GM18870 (cell line): Measurements from ENCODE around the gene NIPAL3.
"Not testable (repeated sequence)": the region's sequence is repeated elsewhere in the genome, so short reads cannot be mapped to it uniquely, and the experiment has no call there.

Experiments
- ATAC-seq: cut with Tn5 transposase; IDR thresholded peaks from one replicate; pipeline ENCODE4 v1.9.1; 2021; ENCODE audit warnings: moderate library complexity; ENCODE audit not compliant: unreplicated experiment

Gene NIPAL3

DNA sequence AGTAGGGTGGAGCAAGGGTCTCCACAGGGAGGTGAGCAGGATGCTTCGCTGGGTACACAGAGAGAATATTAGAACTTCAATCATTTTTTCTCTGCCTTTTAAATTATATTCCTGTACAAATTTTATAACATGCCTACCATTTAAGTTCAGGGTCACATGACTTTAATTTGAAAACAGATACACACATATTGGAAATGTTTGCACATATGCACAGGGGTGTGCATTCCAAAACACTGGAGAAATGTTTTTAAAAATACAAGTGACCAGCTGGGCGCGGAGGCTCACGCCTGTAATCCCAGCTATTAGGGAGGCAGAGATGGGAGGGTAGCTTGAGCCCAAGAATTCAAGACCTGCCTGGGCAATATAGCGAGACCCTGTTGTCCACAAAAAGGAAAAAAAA lies 39.7 kb downstream of the NIPAL3 start:
- no peak for ATAC-seq

DNA sequence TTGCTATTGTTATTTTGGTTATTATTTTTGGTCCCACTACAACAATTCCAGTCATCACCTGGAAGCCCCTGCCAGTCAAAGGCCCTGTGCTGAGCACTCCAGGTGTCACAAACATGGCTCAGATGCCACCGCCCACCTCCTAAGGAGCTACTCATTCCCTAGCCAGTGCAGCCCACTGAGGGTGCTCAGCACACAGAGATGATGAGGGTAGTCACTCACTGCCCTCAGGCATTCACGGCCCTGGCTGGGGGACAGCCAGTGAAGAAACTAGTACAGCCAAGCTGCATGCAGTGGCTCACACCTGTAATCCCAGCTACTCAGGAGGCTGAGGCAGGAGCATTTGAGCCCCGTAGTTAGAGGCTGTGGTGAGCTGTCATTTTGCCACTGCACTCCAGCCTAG lies 42.3 kb downstream of the NIPAL3 start:
- no peak for ATAC-seq

DNA sequence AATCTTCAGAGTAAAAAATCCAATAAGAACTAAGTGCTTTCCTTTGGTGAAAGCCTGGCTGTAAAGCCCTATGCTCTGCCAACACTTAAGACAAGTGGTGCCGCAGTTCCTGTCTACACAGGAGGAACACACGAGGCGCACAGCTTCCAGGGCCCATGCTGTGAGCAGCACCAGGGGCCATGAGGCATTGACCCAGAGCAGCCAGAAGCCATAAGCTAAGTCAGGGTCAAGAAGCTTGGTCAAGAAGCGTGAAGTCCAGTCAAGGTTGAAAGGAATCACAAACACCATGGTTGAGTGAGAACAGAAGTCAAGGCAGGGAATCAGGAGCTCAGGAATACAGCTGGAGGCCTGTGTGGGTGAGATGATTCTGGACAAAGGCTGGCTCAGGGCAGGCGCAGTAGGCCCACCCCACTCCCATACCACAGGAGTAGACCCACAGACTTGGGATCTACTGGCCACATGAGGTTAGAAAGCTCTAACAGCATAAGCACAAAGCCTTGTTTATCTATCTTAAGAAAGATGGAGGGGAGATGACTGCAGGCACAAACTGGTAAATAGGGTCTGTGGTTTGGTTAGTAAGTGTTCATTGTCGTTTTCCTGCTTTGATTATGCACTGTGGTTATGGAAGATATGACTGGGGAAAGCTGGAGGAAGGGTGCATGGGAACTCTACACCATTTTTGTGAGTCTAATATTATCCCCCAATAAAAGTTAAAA lies 44.1 kb downstream of the NIPAL3 start:
- no peak for ATAC-seq

DNA sequence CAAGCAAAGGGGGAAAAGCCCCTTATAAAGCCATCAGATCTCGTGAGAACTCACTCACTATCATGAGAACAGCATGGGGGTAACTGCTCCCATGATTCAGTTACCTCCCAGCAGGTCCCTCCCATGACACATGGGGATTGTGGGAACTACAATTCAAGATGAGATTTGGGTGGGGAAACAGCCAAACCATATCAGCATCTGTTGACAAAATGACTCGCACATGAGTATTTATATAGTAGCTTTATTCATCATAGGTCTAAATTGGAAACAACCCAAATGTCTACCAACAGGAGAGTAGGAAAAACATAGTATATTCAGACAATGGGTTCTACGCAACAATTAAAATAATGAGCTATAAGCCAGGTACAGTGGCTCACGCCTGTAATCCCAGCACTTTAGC lies 46.5 kb downstream of the NIPAL3 start:
- not testable (repeated sequence) for ATAC-seq

DNA sequence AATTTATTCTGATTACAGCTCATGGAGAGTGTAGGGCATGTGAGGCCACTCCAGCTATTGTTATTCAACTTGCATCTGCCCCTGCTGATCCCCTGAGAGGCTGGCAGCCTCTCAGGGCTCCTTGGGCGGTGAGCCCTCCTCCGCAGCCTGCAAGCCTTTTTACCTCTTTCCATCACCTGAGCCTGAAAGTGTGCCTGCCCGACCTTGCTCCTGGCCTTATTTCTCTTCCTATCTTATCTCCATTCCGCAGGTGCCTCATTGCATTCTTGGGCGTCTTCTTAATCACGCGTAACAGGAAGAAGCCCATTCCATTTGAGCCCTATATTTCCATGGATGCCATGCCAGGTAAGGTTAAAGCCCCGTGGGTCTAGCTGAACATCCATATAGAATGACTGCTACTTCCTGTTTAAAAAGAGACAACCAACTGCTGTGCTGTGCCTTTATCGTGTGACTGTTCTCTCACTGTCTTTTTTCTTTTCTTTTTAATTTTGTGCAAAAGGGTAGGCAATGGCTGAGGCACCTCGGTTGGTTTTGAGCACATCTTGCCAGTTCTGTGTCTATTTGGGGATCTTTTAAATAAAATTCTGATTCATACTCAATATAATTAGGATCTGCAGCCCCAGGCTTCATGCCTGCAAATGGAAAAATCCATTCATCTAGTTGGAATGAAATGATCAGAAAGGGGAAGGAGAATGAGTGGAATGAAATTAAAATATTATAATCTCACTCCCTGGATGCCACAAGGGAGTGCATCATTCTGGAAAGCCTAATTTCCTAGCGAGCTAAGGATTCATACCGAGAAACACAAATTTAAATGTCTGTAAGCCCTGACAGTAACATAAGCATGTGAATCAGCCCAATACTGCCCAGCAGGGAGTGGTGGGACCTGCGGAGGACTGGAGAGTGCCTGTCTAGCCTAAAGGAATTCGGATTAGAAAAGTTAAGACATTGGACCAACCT lies 48.5 kb downstream of the NIPAL3 start:
- no peak for ATAC-seq

DNA sequence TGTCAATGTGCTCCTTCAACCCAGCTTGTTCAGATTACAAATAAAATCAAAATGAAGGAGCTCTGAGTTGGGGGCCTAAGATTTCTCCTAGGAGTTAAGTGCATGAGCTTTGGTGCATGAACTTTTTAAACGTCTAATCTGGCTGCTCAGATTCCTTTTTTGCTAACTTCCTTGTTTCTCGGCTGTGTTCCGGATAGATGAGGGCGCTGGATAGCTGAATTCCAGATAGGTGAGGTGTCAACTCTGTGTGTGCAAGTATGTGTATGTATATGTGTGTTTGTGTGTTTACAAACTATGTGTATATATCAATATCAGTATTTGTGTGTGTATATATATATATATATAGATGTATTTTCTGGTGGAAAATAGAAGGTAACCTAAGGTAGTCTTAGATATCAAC lies 49.5 kb downstream of the NIPAL3 start:
- no peak for ATAC-seq

DNA sequence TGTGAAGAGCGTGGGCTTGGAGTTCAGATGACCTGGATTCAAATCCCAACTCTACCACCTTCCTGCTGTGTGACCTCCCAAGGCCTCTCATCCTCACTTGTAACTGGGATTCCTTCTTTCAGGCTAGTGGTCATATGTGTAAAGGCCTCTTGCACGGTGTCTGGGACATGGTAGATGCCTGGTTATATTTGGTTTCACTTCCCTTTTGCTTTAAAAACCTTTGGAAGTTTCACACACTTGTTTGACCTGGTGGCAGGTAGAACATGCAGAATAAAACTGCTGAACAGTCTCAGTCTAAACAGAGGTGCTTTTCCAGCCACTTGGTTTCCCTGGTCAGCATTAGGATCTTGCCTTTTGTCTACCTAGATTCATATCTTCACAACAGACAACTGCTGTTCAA lies 50.0 kb downstream of the NIPAL3 start:
- no peak for ATAC-seq

DNA sequence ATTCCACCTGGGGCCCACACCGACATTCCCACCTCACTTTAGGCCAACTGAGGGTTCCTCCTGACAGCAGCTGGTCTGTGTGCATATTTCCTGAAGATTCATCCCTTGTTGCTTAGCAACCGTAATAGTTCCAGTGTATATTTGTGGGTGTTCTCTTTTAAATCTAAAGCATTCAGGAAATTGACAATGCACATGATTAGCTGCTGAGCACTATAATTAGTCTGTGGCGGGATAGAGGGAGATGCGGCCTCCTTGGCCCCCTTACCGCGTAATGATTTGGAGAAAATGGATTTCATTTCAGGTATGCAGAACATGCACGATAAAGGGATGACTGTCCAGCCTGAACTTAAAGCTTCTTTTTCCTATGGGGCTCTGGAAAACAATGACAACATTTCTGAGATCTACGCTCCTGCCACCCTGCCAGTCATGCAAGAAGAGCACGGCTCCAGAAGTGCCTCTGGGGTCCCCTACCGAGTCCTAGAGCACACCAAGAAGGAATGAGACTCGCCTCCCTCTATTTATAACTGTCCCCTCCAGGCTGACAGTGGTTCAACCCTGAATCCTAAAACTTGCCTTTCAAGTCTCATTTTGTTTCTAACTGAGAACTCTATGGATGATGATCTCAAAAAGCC lies 53.2 kb downstream of the NIPAL3 start:
- ATAC-seq: no peak

DNA sequence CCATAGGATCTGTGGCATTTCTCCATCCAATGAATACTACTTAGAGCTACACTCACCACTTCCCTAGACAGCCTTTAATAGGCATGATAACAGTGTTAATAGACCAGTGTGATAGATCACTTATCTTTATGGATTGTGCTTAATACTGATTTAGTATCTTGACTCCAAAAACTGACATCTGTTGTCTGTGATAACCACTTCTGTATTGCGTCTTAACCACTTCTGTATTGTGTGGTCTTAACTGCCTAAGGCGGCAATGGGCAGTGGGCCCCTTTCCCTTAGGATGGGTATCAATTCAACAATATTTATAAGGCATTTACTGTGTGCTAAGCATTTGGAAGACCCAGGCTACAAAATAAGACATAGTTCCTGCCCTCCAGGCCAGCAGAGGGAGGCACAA lies 55.0 kb downstream of the NIPAL3 start:
- ATAC-seq: no peak

DNA sequence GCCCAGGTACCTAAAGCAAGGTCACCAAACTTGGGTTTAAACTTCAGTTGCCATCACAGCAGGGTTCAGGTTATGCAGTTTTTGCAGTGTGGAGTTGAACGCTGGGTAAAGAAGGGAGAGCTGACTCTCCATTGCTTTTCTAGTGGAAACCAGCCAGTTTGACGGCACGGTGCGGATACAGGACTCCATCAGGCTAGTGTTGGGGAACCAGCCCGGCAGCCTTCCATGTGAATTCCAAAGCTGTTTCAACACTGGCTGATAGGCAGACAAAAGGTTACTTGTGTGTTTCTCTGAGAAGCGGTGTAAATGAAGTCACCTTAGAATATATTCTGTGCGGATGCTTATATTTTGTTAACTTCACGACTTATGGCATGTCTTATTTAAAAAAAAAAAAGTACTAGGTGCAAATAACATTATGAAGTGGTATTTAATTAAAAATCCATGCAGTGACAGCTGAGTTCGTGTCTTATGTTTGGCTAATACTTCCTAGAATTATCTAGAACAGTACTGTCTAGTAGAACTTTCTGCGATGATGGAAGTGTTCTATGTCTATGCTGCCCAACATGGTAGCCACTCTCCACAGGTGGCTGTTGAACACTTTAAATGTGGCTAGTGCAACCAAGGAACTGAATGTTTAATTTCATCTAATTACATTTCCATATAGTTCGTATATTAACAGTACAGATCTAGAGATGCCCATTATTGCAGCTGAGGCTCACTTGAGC lies 57.1 kb downstream of the NIPAL3 start:
- no peak for ATAC-seq

DNA sequence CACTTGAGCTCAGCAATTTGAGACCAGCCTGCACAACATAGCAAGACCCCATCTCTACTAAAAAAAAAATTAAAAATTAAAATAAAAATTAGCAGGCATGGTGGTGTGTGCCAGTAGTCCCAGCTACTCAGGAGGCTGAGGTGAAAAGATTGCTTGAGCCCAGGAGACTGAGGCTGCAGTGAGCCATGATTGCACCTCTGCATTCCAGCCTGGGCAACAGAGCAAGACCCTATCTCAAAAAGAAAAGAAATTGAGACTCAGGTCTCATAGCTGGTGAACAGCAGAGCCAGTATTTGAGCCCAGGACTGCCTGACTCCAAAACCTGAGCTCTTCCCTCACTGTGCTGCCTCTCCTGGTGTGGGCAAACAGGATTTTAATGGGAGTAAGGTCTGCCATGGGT lies 58.6 kb downstream of the NIPAL3 start:
- no peak for ATAC-seq

DNA sequence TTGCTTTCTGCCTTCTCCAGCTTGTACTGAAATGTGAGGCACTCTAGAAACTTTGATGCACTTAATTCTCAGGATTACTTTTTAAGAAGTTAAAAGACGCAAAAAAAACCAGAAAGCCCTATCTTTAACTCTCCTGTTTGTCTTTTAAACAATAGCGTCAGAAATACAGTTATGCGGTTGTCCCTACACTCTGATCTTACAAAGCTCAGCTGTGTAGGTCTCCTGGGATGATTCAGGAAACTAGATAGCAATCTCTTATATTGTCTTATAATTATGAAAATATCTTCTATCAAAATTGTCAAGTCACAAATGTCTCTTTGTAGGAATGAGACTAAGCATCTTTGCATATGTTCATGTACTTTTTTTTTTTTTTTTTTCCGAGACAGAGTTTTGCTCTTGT lies 60.1 kb downstream of the NIPAL3 start:
- no peak for ATAC-seq

DNA sequence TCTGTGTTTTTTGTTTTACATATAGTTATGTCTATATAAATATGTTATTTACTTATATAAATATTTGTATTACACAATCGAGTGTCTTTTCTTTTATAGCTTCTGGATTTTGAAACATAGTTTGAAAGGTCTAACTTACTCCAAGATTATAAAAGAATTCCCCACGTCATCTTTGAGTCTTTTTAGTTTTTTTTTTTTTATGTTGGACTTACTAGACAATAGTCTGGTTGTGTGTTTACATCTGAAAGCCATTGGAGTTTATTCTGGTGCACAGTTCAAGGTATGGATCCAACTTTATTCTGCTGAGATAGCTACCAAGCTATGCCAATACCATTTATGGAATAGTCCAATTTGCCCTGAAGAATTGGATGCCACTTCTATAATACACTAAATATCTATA lies 61.0 kb downstream of the NIPAL3 start:
- ATAC-seq: no peak

DNA sequence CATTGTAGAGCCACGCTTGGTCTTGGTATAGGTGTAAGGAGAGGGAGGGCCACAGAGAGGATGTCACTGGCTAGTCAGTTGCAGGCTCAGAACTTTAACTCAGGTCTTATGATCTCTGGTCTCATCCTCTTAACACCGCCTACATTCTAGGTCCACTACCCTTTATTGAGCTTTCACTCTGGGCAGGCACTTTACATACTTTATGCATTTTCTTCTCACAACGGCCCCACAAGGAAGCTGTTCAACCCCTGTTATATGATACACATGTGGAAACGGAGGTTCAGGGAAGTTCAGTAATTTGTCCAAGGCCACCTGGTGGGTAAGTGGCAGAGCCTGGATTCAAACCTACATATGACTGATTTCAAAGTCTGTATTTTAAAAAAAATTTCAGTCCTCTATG lies 61.7 kb downstream of the NIPAL3 start:
- no peak for ATAC-seq

DNA sequence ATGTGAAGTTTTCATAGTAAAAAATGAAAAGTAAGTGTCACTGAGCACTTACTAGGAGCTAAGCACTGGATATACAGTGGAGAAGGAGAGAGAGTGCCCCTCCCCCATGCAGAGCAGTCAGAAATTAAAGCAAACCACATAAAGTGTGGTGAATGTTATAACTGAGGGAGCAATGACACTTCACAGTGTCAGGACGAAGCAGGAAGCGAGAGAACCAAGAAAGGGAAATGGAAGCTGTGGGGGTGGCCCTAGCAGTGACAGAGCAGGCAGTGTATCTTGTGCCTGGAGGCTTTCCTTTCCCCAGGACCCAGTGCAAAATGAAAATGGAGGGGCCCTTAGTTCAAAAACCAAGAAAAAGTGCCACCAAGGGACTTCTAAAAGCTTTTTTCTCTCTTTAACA lies 65.5 kb downstream of the NIPAL3 start:
- ATAC-seq: no peak

DNA sequence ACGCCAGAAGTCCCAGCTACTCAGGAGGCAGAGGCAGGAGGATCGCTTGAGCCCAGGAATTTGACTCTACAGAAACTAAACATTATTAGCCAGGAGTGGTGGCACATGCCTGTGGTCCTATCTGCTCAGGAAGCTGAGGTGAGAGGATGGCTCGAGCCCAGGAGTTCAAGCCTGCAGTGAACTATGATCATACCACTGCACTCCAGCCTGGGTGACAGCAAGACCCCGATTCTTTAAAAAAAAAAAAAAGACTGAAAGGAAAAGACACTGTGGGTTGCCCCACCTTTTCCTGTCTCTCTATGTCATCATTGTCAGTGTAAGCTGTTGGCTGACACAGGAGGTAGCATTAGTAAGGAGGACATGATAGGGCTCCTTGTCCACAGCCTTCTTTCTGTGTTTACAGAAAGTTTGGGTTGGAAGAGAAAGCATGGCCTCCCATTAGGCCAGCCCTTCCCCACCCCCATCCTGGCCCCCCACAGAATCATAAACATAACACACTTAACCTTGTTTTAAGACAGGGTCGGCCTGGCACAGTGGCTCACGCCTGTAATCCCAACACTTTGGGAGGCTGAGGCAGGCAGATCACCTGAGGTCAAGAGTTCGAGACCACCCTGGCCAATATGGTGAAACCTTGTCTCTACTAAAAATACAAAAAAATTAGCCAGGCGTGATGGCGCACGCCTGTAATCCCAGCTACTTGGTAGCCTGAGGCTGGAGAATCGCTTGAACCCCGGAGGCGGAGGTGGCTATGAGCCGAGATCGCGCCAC lies 66.4 kb downstream of the NIPAL3 start:
- no peak for ATAC-seq

DNA sequence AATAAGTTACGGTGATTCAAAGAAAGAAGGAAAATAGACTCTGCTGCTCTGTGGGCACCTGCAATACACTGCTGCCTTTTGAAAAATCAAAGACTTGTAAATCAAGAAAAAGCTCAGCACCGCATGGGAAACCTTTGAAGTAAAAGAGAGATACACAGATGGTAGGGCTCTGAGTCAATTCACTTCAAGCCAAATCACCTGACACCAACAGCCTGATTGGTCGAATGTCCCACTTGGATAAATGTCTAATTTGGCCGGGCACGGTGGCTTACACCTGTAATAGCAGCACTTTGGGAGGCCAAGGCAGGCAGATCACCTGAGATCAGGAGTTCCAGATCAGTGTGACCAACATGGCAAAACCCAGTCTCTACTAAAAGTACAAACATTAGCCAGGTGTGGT lies 67.8 kb downstream of the NIPAL3 start:
- ATAC-seq: no peak

DNA sequence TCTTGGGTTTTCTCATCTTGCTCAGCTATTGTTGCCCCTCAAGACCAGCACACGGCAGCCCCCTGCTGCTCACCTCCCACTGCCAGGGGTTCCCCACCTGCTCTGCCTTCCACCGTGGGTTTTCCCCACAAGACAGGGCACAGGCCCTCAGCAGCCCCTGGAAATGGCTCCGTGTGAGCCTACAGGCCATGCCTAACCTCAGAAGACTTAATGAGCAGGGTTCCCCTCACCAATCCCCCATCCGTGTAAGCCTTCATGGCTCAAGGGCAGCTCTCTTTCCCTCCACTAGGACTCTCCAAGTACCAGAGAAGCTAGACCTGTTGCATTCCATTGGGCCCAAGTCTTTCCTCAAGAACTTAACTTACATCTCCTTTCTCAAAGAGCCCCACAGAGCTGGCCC lies 68.6 kb downstream of the NIPAL3 start:
- no peak for ATAC-seq

DNA sequence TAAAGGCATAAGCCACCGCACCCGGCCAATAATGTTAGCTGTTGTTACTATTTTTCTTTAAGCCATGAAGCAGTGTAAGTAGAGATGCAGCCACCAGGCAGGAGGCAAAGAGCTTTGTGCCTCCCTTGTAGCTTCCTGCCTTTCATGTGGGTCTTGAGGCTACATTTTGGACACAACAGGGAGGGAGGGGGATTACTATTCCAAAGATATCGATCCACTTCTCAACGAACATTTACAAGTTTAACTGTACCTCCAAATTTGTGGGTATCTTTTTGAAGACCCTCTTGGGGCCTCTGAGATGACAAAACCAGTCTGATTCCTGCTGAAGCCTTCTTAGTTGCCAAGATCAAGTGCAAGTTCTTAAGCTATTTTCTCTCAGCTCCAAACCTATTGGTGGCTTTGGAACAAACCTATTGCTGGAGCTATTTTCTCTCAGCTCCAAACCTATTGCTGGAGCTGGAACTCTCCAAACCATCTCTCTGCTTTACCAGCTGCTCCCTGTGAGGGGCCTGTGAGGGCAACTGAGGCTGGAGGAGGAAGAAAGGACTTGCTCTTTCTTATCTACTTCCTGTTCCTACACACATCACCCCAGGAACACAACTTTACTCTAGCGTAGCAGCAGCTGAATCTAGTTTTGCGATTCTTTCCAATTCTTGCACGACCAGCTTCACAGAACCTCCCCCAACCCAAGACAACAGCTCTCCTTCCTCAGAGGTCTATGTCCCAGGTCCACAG lies 70.9 kb downstream of the NIPAL3 start:
- no peak for ATAC-seq

DNA sequence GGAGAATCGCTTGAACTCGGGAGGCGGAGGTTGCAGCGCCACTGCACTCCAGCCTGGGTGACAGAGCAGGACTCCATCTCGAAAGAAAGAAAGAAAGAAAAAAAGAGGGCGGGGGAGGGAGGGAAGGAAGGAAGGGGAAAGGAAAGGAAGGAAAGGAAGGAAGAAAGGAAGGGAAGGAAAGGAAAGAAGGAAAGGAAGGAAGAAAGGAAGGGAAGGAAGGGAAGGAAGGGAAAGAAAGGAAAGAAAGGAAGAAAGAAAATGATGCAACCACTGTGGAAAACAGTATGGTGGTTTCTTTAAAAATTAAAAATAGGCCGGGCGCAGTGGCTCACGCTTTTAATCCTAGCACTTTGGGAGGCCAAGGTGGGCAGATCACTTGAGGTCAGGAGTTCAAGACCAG lies 71.9 kb downstream of the NIPAL3 start:
- no peak for ATAC-seq
